Gastrocnemius medialis (tissue), 4 donors: ENCODE results near the gene LHFPL2. TPM values are rescaled to one million over a fixed set of nuclear protein-coding genes. Genes with fewer than 3 reads are reported as not detected.

Source experiments
- ATAC-seq, 2 donors: fragments of 150-250 bp; one replicate each; pipeline ENCODE4 v1.9.1; 2016
- DNase-seq, 2 donors: peaks; one replicate each; pipeline ENCODE4 v3.0.0-alpha.2; 2019
- H3K27ac ChIP-seq, 4 donors: fragments of 200-600 bp; sonication (generic); 1 replicate in 1 of 4; 2 replicates in 3 of 4; pipeline ENCODE4 v1.5.1; 2016 to 2018; ENCODE audit warnings: mild to moderate bottlenecking in 2 of 4, moderate library complexity in 1 of 4
- H3K27me3 ChIP-seq, 3 donors: fragments of 200-600 bp; sonication (generic) in 2 of 3; 1 replicate in 1 of 3; 2 replicates in 2 of 3; pipeline versions ENCODE4 v1.5.1 to v1.6.0; 2016 to 2019; ENCODE audit warnings: mild to moderate bottlenecking in 1 of 3, moderate library complexity in 1 of 3
- H3K36me3 ChIP-seq, 2 donors: fragments of 200-600 bp; sonication (generic) in 1 of 2; one replicate each; pipeline ENCODE4 v1.5.1; 2017 to 2018
- H3K4me1 ChIP-seq, 2 donors: fragments of 200-600 bp; sonication (generic) in 1 of 2; one replicate each; pipeline ENCODE4 v1.5.1; 2016 to 2017; ENCODE audit warnings: mild to moderate bottlenecking in 2 of 2
- H3K4me3 ChIP-seq, 4 donors: fragments of 200-600 bp; sonication (generic) in 3 of 4; 1 replicate in 1 of 4; 2 replicates in 3 of 4; pipeline ENCODE4 v1.5.1; 2016 to 2019; ENCODE audit warnings: mild to moderate bottlenecking in 2 of 4
- H3K9me3 ChIP-seq, 3 donors: fragments of 200-600 bp; sonication (generic) in 2 of 3; 1 replicate in 1 of 3; 2 replicates in 2 of 3; pipeline ENCODE4 v1.5.1; 2016 to 2019
- CTCF ChIP-seq, 5 experiments: fragments of 450-650 bp in 3 of 5; fragments of 200-600 bp in 2 of 5; sonication (generic) in 2 of 5; IDR thresholded peaks in 4 of 5; conservative IDR thresholded peaks in 1 of 5; 1 replicate in 4 of 5; 2 replicates in 1 of 5; pipeline ENCODE4 v1.5.1; 2016 to 2019; ENCODE audit warnings: antibody characterized with exemption in 5 of 5, mild to moderate bottlenecking in 3 of 5, moderate library complexity in 3 of 5
- POLR2A ChIP-seq, 2 donors: fragments of 450-650 bp; IDR thresholded peaks; one replicate each; pipeline ENCODE4 v1.6.1; 2017; ENCODE audit warnings: antibody characterized with exemption in 2 of 2, mild to moderate bottlenecking in 2 of 2, moderate library complexity in 2 of 2
- in situ Hi-C, 4 donors: fragments of 200-750 bp; cut with MboI; loops; one replicate each; pipeline versions ENCODE4 v1.15.0 to v1.8.0; 2017; ENCODE audit warnings: low sequenced_read_pairs in 4 of 4
- intact Hi-C: fragments of 100-400 bp; cut with DNase I; formaldehyde crosslinking; loops from one replicate; pipeline ENCODE4 v1.15.1; 2023; ENCODE audit warnings: low total_unique reads
- total RNA-seq, 4 donors: library from RNA; depleted of rRNA; stranded (reverse); fragments of >200 nt; gene quantifications; one replicate each; pipeline versions ENCODE4 v1.1.0 to v1.2.3, GENCODE V29; 2016

LHFPL2 gene
- total RNA-seq, 4 donors from 2014 or later, result 3.4 to 4.7 (median 3.5) TPM

- TF ChIP-seq CTCF (IDR thresholded peaks at IDR 0.05 in 4 of 5, conservative IDR thresholded peaks at IDR 0.05 in 1 of 5) (no peak), POLR2A (IDR thresholded peaks at IDR 0.05) (no peak)
Observed at GRCh38 chr5:78501411-78502352, 146.9 kb downstream of the LHFPL2 start.

GRCh38 chr5:78500871-78501270 lies 147.7 kb downstream of the LHFPL2 start:
- no peak for TF ChIP-seq POLR2A (IDR thresholded peaks at IDR 0.05)
- TF ChIP-seq CTCF (IDR thresholded peaks at IDR 0.05 in 4 of 5, conservative IDR thresholded peaks at IDR 0.05 in 1 of 5), result no peak
- in situ Hi-C loops, result no loop called here
- ATAC-seq (no peak), DNase-seq (no peak)
- Histone ChIP-seq H3K27ac (no peak overlapping the region), H3K27me3 (no peaks in the 10 kb centered on the region), H3K4me3 (no peak overlapping the region), H3K9me3 (no peaks in the 10 kb centered on the region), H3K36me3 (no peaks in the 10 kb centered on the region), H3K4me1 (peaks cover 29 to 35% of the 10 kb centered on the region in 2 donors)
- intact Hi-C loops, result no loop called here

More at GRCh38 chr5:78501411-78502352, 146.9 kb downstream of the LHFPL2 start:
- H3K27me3 ChIP-seq, result no peaks in the 10 kb centered on the region
- peaks cover 29 to 38% of the 10 kb centered on the region in 2 donors for H3K4me1 ChIP-seq
- H3K9me3 ChIP-seq, result no peaks in the 10 kb centered on the region
- no peak overlapping the region for H3K4me3 ChIP-seq
- H3K36me3 ChIP-seq, result no peaks in the 10 kb centered on the region
- intact Hi-C loops, result no loop called here
- ATAC-seq (no peak), DNase-seq (no peak)
- in situ Hi-C loops, result no loop called here
- H3K27ac ChIP-seq, result no peak overlapping the region

GRCh38 chr5:78500028-78500427 lies 148.5 kb downstream of the LHFPL2 start:
- intact Hi-C loops (no loop called here), in situ Hi-C loops (no loop called here)
- Histone ChIP-seq H3K36me3 (no peaks in the 10 kb centered on the region), H3K4me1 (peaks cover 21 to 27% of the 10 kb centered on the region in 2 donors), H3K27me3 (no peaks in the 10 kb centered on the region), H3K9me3 (no peaks in the 10 kb centered on the region), H3K4me3 (no peak overlapping the region), H3K27ac (no peak overlapping the region)
- DNase-seq, result no peak
- TF ChIP-seq CTCF (IDR thresholded peaks at IDR 0.05 in 4 of 5, conservative IDR thresholded peaks at IDR 0.05 in 1 of 5) (no peak), POLR2A (IDR thresholded peaks at IDR 0.05) (no peak)
- ATAC-seq, result no peak

- Histone ChIP-seq H3K36me3 (no peaks in the 10 kb centered on the region), H3K4me3 (no peak overlapping the region), H3K27me3 (no peaks in the 10 kb centered on the region), H3K9me3 (no peaks in the 10 kb centered on the region), H3K27ac (no peak overlapping the region), H3K4me1 (peaks cover 15 to 22% of the 10 kb centered on the region in 2 donors)
- in situ Hi-C loops, result loop anchor here in 1 of 4 donors (25.0 kb wide), 1 partner anchor 463 kb away; no protein-coding TSS in a partner anchor
- TF ChIP-seq CTCF (IDR thresholded peaks at IDR 0.05 in 4 of 5, conservative IDR thresholded peaks at IDR 0.05 in 1 of 5) (no peak), POLR2A (IDR thresholded peaks at IDR 0.05) (no peak)
- ATAC-seq (no peak), DNase-seq (no peak)
- intact Hi-C loops, result no loop called here
Observed at GRCh38 chr5:78499485-78499884, 149.1 kb downstream of the LHFPL2 start.
